WI38 (cell line): Measurements from ENCODE around the gene PPARD.
A peak's percentile ranks its signal among the peaks of the same experiment; 100 is the strongest.

ENCODE experiments used
- H3K4me3 ChIP-seq: 2 replicates; pipeline ENCODE4 v1.5.1; 2011; ENCODE audit warnings: low read depth, mild to moderate bottlenecking, control low read depth, low read length
- TF ChIP-seq, protein P1 (sequence below): IDR thresholded peaks from 2 replicates; pipeline ENCODE4 v1.5.1; 2012; ENCODE audit warnings: low read depth, mild to moderate bottlenecking, control low read depth, low read length

PPARD gene

DNA sequence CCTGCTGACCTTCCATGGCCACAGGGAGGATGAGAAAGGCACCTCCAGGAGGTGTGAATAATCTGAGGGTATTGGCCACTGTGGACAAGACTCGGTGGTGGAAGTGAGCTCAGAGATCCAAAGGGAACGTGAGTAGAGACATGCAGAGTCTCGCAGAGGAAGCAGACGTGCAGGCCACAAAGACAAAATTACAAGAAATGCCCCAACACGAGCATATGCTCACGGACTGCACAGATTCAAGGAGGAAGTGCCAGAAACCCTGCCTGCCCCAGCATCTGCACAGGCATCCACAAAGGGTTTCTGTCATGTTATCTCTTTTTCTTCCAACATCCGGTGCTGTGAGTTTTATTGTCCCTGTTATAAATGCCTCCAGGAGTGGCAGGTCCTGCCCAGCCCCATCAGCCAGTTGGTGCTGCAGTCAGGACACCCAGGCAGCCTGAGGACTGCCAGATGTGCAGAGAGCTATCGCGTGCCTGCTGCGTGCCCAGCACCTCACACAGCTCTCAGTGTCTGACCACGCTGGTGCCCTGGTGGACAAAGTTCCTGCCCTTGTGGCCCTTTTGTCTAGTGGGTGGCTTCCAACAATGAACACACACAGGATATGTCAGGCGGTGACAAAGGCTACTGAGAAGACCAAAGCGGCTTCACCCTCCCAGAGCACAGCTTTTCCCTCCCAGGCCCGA, 75.8 kb downstream of the PPARD start:
- no peak overlapping the region for H3K4me3 ChIP-seq
- TF ChIP-seq, protein P1, sequence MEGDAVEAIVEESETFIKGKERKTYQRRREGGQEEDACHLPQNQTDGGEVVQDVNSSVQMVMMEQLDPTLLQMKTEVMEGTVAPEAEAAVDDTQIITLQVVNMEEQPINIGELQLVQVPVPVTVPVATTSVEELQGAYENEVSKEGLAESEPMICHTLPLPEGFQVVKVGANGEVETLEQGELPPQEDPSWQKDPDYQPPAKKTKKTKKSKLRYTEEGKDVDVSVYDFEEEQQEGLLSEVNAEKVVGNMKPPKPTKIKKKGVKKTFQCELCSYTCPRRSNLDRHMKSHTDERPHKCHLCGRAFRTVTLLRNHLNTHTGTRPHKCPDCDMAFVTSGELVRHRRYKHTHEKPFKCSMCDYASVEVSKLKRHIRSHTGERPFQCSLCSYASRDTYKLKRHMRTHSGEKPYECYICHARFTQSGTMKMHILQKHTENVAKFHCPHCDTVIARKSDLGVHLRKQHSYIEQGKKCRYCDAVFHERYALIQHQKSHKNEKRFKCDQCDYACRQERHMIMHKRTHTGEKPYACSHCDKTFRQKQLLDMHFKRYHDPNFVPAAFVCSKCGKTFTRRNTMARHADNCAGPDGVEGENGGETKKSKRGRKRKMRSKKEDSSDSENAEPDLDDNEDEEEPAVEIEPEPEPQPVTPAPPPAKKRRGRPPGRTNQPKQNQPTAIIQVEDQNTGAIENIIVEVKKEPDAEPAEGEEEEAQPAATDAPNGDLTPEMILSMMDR = no peak

DNA sequence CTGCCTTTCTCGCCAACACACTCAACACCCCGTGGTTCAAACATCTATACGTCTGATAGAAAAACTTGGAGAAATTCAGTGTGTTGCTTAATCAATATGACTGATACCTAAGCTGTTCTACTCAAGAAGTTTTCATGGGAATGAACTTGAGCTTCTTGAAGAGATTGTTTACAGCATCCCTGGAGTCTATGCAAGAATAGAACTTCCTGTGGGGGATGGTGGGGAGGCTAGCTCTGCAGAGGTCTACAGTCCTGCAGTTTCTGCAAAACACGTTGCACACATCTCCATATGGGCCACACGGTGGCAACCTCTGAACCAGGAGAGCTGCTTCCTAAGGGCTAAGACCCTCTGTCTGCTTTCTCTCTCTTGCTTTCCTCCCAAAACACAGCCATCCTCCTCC, 77.1 kb downstream of the PPARD start:
- TF ChIP-seq, protein P1 = peak; percentile 45

DNA sequence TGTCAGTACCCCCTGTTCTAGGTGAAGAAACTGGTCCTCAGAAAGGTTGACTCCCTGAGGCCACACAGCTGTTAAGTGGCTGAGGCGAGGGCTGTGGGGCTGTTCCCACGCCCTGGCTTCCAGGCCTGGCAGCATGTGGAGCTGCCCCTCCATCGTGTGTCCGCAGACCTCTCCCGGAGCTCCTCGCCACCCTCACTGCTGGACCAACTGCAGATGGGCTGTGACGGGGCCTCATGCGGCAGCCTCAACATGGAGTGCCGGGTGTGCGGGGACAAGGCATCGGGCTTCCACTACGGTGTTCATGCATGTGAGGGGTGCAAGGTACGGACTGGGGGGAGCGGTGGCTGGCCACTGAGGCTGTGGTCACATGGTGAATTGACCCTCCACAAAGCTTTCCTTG, 77.6 kb downstream of the PPARD start:
- no peak overlapping the region for H3K4me3 ChIP-seq
- TF ChIP-seq, protein P1 = no peak

More for the DNA sequence above, 77.1 kb downstream of the PPARD start:
- no peak overlapping the region for H3K4me3 ChIP-seq

DNA sequence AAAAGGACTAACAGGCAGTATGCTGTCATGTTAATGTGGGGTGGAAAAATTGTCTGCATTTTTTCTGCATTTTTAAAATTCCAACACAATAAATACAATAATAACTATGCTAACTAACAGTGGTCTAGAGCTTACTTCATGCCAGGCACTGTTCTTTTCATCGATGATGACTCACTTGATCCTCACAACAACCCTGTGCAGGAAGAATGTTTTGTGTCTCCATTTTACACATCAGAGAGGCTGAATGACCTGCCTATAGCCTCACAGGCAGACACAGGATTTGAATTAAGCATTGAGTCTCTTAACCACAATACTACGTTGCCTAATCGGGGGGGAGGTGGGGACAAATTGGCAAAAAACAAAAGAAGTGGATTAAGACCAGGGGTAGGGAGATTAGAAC, 82.9 kb downstream of the PPARD start:
- TF ChIP-seq, protein P1 = no peak
- no peak overlapping the region for H3K4me3 ChIP-seq

DNA sequence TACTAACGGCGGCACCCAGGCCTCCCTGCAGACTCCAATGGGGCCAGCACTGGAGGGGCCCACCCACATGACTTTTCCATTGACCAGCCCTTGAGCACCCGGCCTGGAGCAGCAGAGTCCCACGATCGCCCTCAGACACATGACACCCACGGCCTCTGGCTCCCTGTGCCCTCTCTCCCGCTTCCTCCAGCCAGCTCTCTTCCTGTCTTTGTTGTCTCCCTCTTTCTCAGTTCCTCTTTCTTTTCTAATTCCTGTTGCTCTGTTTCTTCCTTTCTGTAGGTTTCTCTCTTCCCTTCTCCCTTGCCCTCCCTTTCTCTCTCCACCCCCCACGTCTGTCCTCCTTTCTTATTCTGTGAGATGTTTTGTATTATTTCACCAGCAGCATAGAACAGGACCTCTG, 83.7 kb downstream of the PPARD start:
- TF ChIP-seq, protein P1 = no peak
- H3K4me3 ChIP-seq = no peak overlapping the region

DNA sequence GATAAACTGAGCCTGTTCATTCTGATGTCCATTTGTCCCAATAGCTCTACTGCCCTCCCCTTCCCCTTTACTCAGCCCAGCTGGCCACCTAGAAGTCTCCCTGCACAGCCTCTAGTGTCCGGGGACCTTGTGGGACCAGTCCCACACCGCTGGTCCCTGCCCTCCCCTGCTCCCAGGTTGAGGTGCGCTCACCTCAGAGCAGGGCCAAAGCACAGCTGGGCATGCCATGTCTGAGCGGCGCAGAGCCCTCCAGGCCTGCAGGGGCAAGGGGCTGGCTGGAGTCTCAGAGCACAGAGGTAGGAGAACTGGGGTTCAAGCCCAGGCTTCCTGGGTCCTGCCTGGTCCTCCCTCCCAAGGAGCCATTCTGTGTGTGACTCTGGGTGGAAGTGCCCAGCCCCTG, 85.1 kb downstream of the PPARD start:
- TF ChIP-seq, protein P1 = no peak
- H3K4me3 ChIP-seq = peak overlapping the region; percentile 34; the same call in 1 of the 2 replicates

DNA sequence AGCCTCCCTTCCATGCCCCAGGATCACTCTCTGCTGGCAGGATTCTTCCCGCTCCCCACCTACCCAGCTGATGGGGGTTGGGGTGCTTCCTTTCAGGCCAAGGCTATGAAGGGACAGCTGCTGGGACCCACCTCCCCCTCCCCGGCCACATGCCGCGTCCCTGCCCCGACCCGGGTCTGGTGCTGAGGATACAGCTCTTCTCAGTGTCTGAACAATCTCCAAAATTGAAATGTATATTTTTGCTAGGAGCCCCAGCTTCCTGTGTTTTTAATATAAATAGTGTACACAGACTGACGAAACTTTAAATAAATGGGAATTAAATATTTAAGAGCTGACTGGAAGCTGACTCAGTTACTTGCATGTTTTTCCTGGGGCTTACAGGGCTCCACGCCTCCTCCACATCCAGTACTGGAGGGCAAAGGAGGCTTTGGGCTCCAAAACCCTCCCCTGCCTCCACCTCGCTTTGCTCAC, 85.5 kb downstream of the PPARD start:
- peak overlapping the region; percentile 34 for H3K4me3 ChIP-seq
- TF ChIP-seq, protein P1 = no peak
